Ovary (tissue), 9 donors: Measurements from ENCODE around the gene CABLES1. TPM values are rescaled to one million over a fixed set of nuclear protein-coding genes. Genes with fewer than 3 reads are reported as not detected.
A peak's percentile ranks its signal among the peaks of the same experiment; 100 is the strongest.

ENCODE experiments used
- DNase-seq, 5 donors: peaks; one replicate each; pipeline ENCODE4 v3.0.0-alpha.2; 2019 to 2020
- H3K27ac ChIP-seq, 2 donors: fragments of 200-600 bp; one replicate each; pipeline versions ENCODE4 v1.5.1 to v1.8.0; 2019 to 2022
- H3K27me3 ChIP-seq: fragments of 200-600 bp; one replicate; pipeline ENCODE4 v1.8.0; 2022
- H3K36me3 ChIP-seq: fragments of 200-600 bp; sonication (generic); one replicate; pipeline ENCODE4 v1.5.1; 2019
- H3K4me1 ChIP-seq: one replicate; pipeline ENCODE4 v1.8.1; 2013; ENCODE audit warnings: mild to moderate bottlenecking, moderate library complexity; ENCODE audit not compliant: insufficient read depth
- H3K4me3 ChIP-seq: fragments of 200-600 bp; sonication (generic); one replicate; pipeline ENCODE4 v1.5.1; 2017
- H3K9me3 ChIP-seq, 2 donors: fragments of 200-600 bp in 1 of 2; sonication (generic) in 1 of 2; one replicate each; pipeline versions ENCODE4 v1.5.1 to v1.8.1; 2013 to 2019; ENCODE audit warnings: mild to moderate bottlenecking in 1 of 2, moderate library complexity in 1 of 2
- CTCF ChIP-seq, 3 donors: fragments of 450-650 bp in 2 of 3; fragments of 200-600 bp in 1 of 3; IDR thresholded peaks; one replicate each; pipeline versions ENCODE4 v1.5.1 to v1.8.0; 2016 to 2022; ENCODE audit warnings: antibody characterized with exemption in 3 of 3, mild to moderate bottlenecking in 1 of 3
- EP300 ChIP-seq: sonication (generic); formaldehyde crosslinking; IDR thresholded peaks from one replicate; pipeline ENCODE4 v1.6.1; 2017; ENCODE audit warnings: antibody characterized with exemption
- POLR2A ChIP-seq: fragments of 450-650 bp; IDR thresholded peaks from one replicate; pipeline ENCODE4 v1.6.1; 2017; ENCODE audit warnings: antibody characterized with exemption, mild to moderate bottlenecking, moderate library complexity
- WGBS, 3 donors: extraction: QIAGEN DNeasy Blood & Tissue Kit in 1 of 3; methylation state at CpG; one replicate each; pipeline versions ENCODE4 v1.1.5 to v1.1.7; 2013 to 2017; 5-methylcytosine and 5-hydroxymethylcytosine counted together
- intact Hi-C, 4 donors: fragments of 100-400 bp; cut with DNase I; formaldehyde crosslinking; loops; one replicate each; pipeline versions ENCODE4 v1.11.0 to v1.15.1; 2022 to 2023
- polyA plus RNA-seq, 2 donors: library from polyadenylated mRNA; stranded (reverse); fragments of 200-250 nt in 1 of 2; fragments of 350-450 nt in 1 of 2; fragmentation: Illumina TruSeq in 1 of 2; extraction: RNeasy Lipid Tissue Mini Kit (QIAGEN cat#74804) in 1 of 2; gene quantifications; one replicate each; pipeline ENCODE4 v1.2.3, GENCODE V29; 2013 to 2014
- total RNA-seq, 7 donors: library from RNA; depleted of rRNA in 2 of 7; stranded (reverse); fragments of >200 nt in 2 of 7; fragmentation: NEBNext Ultra II Directional in 3 of 7; extraction: Animal tissue kit (Norgen Biotek cat#: 25700) in 3 of 7; gene quantifications; one replicate each; pipeline versions ENCODE4 v1.1.0 to v1.2.4, GENCODE V29; 2016 to 2023
- donor health status: DM: no; HTN: no; CAD: no; lungs with moderate emphysema.
- donor health status: DM: no; HTN: no; CAD: no.
- donor health status: Bipolar disorder and iron deficiency.
- donor health status: DM: yes; HTN: yes; CAD: no.
- donor health status: DM: no; HTN: no; CAD: no.
- donor health status: DM: yes; HTN: yes; CAD: no.

Gene CABLES1
- total and polyA plus RNA-seq, 9 donors: 2.6 to 8.9 (median 5.3) TPM

- intact Hi-C loops: loop anchor here in 1 of 4 donors (10.0 kb wide), 1 partner anchor 89 kb away; the partner anchor contains the start of gene CABLES1
- H3K4me1 ChIP-seq: peaks cover 21% of the 10 kb centered on the region
Observed at GRCh38 chr18:23223641-23224040, 88.4 kb downstream of the CABLES1 start.

GRCh38 chr18:23225503-23225902 is 90.2 kb downstream of the CABLES1 start:
- WGBS, 3 donors: 18 to 20% (median 19%) methylated on average over 2 of the region's 2 CpGs
- TF ChIP-seq EP300 (no peak), CTCF (IDR thresholded peaks at IDR 0.05) (no peak), POLR2A (no peak)
- H3K9me3 ChIP-seq: no peaks in the 10 kb centered on the region
- peak in 3 of 5 donors; percentile 38 to 58 (median 47) for DNase-seq
- peak overlapping the region; percentile 17 to 92 for H3K27ac ChIP-seq
- peaks cover 24% of the 10 kb centered on the region for H3K4me1 ChIP-seq
- intact Hi-C loops: loop anchor here in 1 of 4 donors (10.0 kb wide), 1 partner anchor 91 kb away; the partner anchor contains the start of gene CABLES1
- H3K4me3 ChIP-seq: no peak overlapping the region
- H3K36me3 ChIP-seq: no peaks in the 10 kb centered on the region
- no peaks in the 10 kb centered on the region for H3K27me3 ChIP-seq

More at GRCh38 chr18:23223641-23224040, 88.4 kb downstream of the CABLES1 start:
- H3K27me3 ChIP-seq: no peaks in the 10 kb centered on the region
- no peak overlapping the region for H3K27ac ChIP-seq
- WGBS, 3 donors: 96 to 98% (median 98%) methylated on average over 4 of the region's 4 CpGs
- DNase-seq: no peak
- H3K4me3 ChIP-seq: no peak overlapping the region
- H3K36me3 ChIP-seq: no peaks in the 10 kb centered on the region
- no peaks in the 10 kb centered on the region for H3K9me3 ChIP-seq
- no peak for TF ChIP-seq EP300
- TF ChIP-seq POLR2A: no peak
- no peak for TF ChIP-seq CTCF (IDR thresholded peaks at IDR 0.05)

GRCh38 chr18:23226391-23226790 is 91.1 kb downstream of the CABLES1 start:
- intact Hi-C loops: loop anchor here in 1 of 4 donors (10.0 kb wide), 1 partner anchor 92 kb away; the partner anchor contains the start of gene CABLES1

GRCh38 chr18:23226930-23227725 is 91.8 kb downstream of the CABLES1 start:
- WGBS, 3 donors: 38 to 48% (median 46%) methylated on average over 11 of the region's 11 CpGs
- no peaks in the 10 kb centered on the region for H3K9me3 ChIP-seq
- no peak for TF ChIP-seq CTCF (IDR thresholded peaks at IDR 0.05)
- peak; percentile 70 to 76 (median 73) for DNase-seq
- intact Hi-C loops: loop anchor here in 1 of 4 donors (10.0 kb wide), 1 partner anchor 92 kb away; the partner anchor contains the start of gene CABLES1
- no peak overlapping the region for H3K4me3 ChIP-seq
- H3K27ac ChIP-seq: peak overlapping the region; percentile 53 to 92
- peaks cover 26% of the 10 kb centered on the region for H3K4me1 ChIP-seq
- no peaks in the 10 kb centered on the region for H3K27me3 ChIP-seq
- no peaks in the 10 kb centered on the region for H3K36me3 ChIP-seq

More at GRCh38 chr18:23226391-23226790, 91.1 kb downstream of the CABLES1 start:
- WGBS, 3 donors: 33 to 40% (median 37%) methylated on average over 3 of the region's 3 CpGs
- Histone ChIP-seq H3K27me3 (no peaks in the 10 kb centered on the region), H3K4me3 (no peak overlapping the region), H3K9me3 (no peaks in the 10 kb centered on the region), H3K4me1 (peaks cover 24% of the 10 kb centered on the region), H3K27ac (peak overlapping the region; percentile 17 to 92), H3K36me3 (no peaks in the 10 kb centered on the region)
- DNase-seq: no peak
- TF ChIP-seq EP300 (no peak), CTCF (IDR thresholded peaks at IDR 0.05) (no peak), POLR2A (no peak)
